ENCODE results near the gene NCAPG2. TPM values are rescaled to one million over a fixed set of nuclear protein-coding genes. Genes with fewer than 3 reads are reported as not detected.

The NCAPG2 gene
- total RNA-seq, 1 experiment from 2014 or later: 99.4 TPM

DNA sequence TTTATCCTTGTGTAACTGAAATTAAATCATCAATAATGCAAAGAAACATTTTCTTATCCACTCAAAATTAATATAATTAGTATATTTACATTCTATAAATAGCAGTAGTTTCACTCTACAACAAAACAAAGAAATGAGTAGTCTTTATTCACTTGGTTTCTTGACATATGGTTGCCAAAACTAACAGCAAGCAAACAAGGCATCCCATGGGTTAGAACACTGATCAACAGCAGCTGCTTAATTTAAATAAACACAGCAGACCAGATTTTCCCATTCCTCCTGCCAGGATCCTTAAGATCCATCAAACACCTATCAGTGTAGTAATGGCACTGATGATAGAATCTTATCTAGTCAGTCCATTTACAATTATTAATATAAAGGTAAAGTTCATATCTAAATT is 22.1 kb downstream of the NCAPG2 start:
- H4K8ac ChIP-seq (replicated peaks; ENCODE audit: insufficient read length, low read depth, low read length): no peak overlapping the region
- H3K56ac ChIP-seq (ENCODE audit: insufficient read length, low read depth, low read length): no peak overlapping the region
- DNase-seq: no peak
- no peak overlapping the region for H3K4ac ChIP-seq (ENCODE audit: low read depth, low read length)
- H3K79me2 ChIP-seq (ENCODE audit: insufficient read depth, low read length): no peaks in the 10 kb centered on the region
- no peaks in the 10 kb centered on the region for H3K27me3 ChIP-seq (ENCODE audit: insufficient read depth, low read length)
- H2BK20ac ChIP-seq (ENCODE audit: low read depth, low read length, poor library complexity, severe bottlenecking): no peak overlapping the region
- H3K4me2 ChIP-seq (ENCODE audit: insufficient read depth, insufficient read length, low read length): no peak overlapping the region
- H3K9me3 Mint-ChIP-seq: no peaks in the 10 kb centered on the region
- no peaks in the 10 kb centered on the region for H4K20me1 ChIP-seq (ENCODE audit: control insufficient read depth, insufficient read depth, insufficient read length)
- H2AK5ac ChIP-seq (ENCODE audit: insufficient read length, low read length): no peak overlapping the region
- no peak overlapping the region for H3K27ac ChIP-seq (ENCODE audit: insufficient read length, low read depth, low read length)
- no peak overlapping the region for H4K5ac ChIP-seq (ENCODE audit: insufficient read length, low read depth, low read length)
- H3T11ph ChIP-seq (ENCODE audit: low read length): no peak overlapping the region
- no peaks in the 10 kb centered on the region for H3K9me3 ChIP-seq (ENCODE audit: control insufficient read depth, low read depth, low read length)
- no peak overlapping the region for H3K27ac Mint-ChIP-seq
- H3K4me3 Mint-ChIP-seq: no peak overlapping the region
- no peak overlapping the region for H2BK12ac ChIP-seq (ENCODE audit: insufficient read length, low read depth, low read length)
- no peaks in the 10 kb centered on the region for H3K79me1 ChIP-seq (ENCODE audit: insufficient read depth, low read depth, low read length, poor library complexity, severe bottlenecking)
- peaks cover 29 to 73% (median 72%) of the 10 kb centered on the region in 3 experiments; a peak in 6 of 7 replicates for H3K36me3 Mint-ChIP-seq (ENCODE audit: insufficient read depth in 1 of 3, low read depth in 3 of 3)
- H3K18ac ChIP-seq (ENCODE audit: insufficient read length, low read depth, low read length): no peak overlapping the region
- TF ChIP-seq, protein P1, sequence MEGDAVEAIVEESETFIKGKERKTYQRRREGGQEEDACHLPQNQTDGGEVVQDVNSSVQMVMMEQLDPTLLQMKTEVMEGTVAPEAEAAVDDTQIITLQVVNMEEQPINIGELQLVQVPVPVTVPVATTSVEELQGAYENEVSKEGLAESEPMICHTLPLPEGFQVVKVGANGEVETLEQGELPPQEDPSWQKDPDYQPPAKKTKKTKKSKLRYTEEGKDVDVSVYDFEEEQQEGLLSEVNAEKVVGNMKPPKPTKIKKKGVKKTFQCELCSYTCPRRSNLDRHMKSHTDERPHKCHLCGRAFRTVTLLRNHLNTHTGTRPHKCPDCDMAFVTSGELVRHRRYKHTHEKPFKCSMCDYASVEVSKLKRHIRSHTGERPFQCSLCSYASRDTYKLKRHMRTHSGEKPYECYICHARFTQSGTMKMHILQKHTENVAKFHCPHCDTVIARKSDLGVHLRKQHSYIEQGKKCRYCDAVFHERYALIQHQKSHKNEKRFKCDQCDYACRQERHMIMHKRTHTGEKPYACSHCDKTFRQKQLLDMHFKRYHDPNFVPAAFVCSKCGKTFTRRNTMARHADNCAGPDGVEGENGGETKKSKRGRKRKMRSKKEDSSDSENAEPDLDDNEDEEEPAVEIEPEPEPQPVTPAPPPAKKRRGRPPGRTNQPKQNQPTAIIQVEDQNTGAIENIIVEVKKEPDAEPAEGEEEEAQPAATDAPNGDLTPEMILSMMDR (conservative IDR thresholded peaks at IDR 0.05): no peak
- no peak overlapping the region for H3K9ac ChIP-seq (ENCODE audit: extremely low read depth, insufficient read length, low read length)
- H3K23ac ChIP-seq (ENCODE audit: insufficient read length, low read depth, low read length): no peak overlapping the region
- no peaks in the 10 kb centered on the region for H3K4me1 Mint-ChIP-seq
- no peak overlapping the region for H2AFZ ChIP-seq (ENCODE audit: low read length)
- H3K27me3 Mint-ChIP-seq (ENCODE audit: low read depth): no peaks in the 10 kb centered on the region
- H4K91ac ChIP-seq (ENCODE audit: insufficient read length, low read depth, low read length): no peak overlapping the region
- H3K14ac ChIP-seq (ENCODE audit: insufficient read depth, low read length): no peak overlapping the region
- no peak overlapping the region for H2BK15ac ChIP-seq (ENCODE audit: low read depth, low read length)
- H2BK120ac ChIP-seq (ENCODE audit: low read depth, low read length, poor library complexity, severe bottlenecking): no peak overlapping the region
- H2BK5ac ChIP-seq (ENCODE audit: insufficient read length, low read length): no peak overlapping the region
- H3K4me1 ChIP-seq (ENCODE audit: insufficient read depth, low read length): no peaks in the 10 kb centered on the region
- no peaks in the 10 kb centered on the region for H3K23me2 ChIP-seq (ENCODE audit: insufficient read length, low read depth, low read length, poor library complexity, severe bottlenecking)
